GM21528 (cell line): ENCODE data around the gene PLK5.

Source experiments
- ATAC-seq: cut with Tn5 transposase; IDR thresholded peaks from one replicate; pipeline ENCODE4 v1.9.1; 2021; ENCODE audit warnings: mild to moderate bottlenecking, moderate library complexity; ENCODE audit not compliant: unreplicated experiment, low FRiP score

The PLK5 gene

DNA sequence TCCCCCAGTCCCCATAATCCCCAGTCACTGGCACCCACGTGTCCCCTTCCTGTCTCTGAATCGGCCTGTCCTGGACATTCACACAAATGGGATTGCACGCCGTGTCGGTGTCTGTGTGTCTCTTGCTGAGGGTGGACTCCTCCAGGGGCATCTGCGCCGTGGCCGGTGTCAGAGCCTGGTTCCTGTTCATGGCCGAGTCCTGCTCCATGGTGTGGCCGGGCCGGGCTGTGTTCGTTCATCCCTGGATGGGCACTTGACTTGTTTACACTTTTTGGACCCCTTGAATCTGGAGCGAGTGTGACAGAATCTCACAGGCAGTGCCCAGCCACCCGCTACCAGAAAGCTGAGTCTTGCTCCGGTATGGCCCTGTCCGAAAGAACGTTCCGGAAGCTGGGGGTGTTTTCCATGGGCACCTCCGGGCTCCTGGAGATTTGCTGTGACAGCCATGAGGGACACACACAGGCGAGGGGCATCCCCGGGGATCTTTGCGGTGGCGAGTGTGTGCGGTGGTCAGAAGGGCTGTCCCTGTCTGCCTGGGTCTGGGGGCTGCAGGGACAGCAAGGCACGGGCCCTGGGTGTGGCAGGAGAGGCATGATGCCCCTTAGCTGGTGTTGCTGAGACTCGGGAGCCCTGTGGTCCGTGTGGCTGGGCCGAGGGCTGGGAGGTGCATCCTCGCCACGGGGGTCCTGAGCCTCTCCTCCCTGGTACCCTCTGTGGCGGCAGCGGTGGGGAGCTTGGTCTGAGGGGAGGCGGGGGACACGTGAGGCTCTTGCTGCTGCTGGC is 50.7 kb downstream of the PLK5 start:
- ATAC-seq = no peak

GRCh38 chr19:1575323-1576241 is 51.7 kb downstream of the PLK5 start:
- no peak for ATAC-seq

DNA sequence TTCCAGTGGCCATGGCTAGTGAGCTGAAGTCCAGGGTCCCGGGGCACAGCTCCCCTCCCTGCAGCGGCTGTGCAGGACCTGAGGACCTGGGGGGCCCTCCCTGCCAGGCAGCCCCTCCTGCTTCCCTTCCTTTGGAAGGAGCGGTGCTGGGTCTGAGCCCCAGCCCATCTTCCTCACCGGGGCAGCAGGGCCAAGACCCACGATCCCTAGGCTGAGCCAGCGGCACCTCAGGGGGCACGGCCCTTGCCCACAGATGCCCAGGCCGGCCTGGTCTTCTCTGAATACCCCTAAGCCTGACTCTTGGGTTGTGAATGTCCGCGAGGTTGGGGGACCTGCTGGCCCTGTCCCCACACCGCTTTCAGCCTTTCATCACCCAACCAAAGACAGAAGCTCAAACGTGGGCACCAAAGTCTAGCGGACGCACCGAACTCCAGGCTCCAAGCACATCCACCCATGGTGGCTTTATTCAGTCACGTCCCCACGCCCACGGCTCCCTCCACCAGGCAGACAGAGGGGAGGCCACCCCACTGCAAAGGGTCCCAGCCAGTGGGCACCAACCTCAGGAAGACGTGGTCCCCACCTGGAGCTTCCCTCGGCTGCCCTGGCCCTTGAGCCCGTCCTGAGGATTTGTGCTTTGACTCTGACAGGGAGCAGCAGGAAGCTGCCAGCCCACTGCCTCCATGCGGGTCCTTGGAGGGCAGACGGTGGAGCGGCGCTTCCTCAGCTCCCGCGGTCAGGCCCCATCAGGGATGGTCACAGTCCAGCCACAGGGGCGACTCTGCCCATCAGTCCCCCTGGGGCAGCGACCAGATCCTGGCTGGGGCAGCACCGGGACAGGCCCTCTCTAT is 52.6 kb downstream of the PLK5 start:
- ATAC-seq = no peak

GRCh38 chr19:1577090-1577928 is 53.4 kb downstream of the PLK5 start:
- no peak for ATAC-seq

GRCh38 chr19:1577929-1578618 is 54.2 kb downstream of the PLK5 start:
- no peak for ATAC-seq

GRCh38 chr19:1579222-1579621 is 55.3 kb downstream of the PLK5 start:
- no peak for ATAC-seq

DNA sequence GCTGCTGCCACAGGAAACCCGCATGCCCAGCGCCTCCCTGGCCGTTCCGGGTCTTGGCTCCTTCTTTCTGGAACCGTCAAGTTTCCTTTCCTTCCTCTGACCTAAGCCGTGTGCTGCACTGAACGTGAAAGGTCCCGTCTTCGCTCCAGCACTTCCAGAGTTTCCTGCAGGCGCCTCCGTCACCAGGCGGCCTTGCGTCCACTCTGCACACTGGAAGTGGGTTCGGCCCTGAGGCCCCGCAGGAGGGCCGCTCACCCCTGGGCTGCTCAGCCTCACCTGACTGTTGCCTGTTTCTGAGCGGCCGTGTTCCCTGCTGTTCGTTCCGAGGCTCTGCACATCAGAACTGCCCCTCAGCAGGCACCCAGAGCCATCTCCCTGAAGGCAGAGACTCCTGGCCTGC is 56.5 kb downstream of the PLK5 start:
- ATAC-seq = no peak

GRCh38 chr19:1580957-1581356 is 57.1 kb downstream of the PLK5 start:
- no peak for ATAC-seq

DNA sequence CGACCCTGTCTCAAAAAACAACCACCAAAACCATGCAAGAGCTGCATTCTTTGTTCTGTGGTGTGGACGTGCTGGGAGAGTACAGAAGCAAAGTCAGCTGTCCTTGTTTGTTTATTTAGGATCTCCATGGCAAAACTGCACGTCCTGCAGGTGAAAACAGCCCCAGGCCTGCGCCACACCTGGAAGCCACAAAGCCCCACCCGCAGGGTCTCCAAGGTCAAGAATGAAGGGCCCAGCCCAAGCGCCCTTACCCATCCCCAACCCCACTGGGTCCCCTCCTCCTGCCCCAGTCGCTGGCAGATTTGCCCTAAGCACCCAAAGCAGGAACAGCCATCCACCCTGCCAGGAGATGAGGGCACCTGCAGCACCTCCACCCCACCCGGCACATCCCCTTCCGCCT is 58.3 kb downstream of the PLK5 start:
- ATAC-seq = no peak

GRCh38 chr19:1584500-1585242 is 60.8 kb downstream of the PLK5 start:
- no peak for ATAC-seq

DNA sequence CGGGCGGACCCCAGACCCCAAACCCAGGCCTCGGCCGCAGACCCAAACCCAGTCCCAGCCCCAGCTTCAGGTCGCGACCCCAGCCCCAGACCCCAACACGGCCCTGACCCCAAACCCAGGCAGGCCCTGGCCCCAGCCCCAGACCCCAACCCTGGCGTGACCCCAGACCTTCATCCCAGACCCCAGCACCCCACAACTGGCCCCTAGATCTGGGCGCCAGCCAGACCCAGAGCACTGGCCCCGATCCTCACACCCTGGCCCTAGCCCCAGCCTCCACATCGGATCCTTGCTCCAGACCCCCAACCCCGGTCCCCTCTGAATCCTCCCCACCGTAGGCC is 61.3 kb downstream of the PLK5 start:
- no peak for ATAC-seq
